SU-DHL-6 (cell line): ENCODE results near the gene CENPB.

Experiments
- H2AFZ ChIP-seq: fragments of 200-600 bp; sonication (generic); 2 replicates; pipeline ENCODE4 v1.6.1; 2014; ENCODE audit warnings: low read depth, mild to moderate bottlenecking, moderate library complexity, mixed read lengths, antibody characterized with exemption, low read length; ENCODE audit not compliant: severe bottlenecking
- H3F3A ChIP-seq: fragments of 200-600 bp; shearing (Covaris generic); 2 replicates; pipeline ENCODE4 v1.6.0; 2016; ENCODE audit warnings: antibody characterized with exemption, mild to moderate bottlenecking; ENCODE audit not compliant: insufficient read depth
- H3K27ac ChIP-seq: fragments of 200-600 bp; sonication (generic); 2 replicates; pipeline ENCODE4 v1.5.1; 2016; ENCODE audit warnings: low read depth, mild to moderate bottlenecking, low read length, moderate library complexity, mixed read lengths
- H3K27me3 ChIP-seq: fragments of 200-600 bp; sonication (generic), shearing (Covaris generic); 2 replicates; pipeline ENCODE4 v1.6.0; 2014; ENCODE audit warnings: mild to moderate bottlenecking, low read length
- H3K36me3 ChIP-seq: fragments of 200-600 bp; sonication (generic); 2 replicates; pipeline ENCODE4 v1.6.1; 2014; ENCODE audit warnings: mild to moderate bottlenecking, low read length, mixed read lengths
- H3K4me2 ChIP-seq: fragments of 300-600, 200-600 bp; shearing (Covaris generic), sonication (generic); 2 replicates; pipeline ENCODE4 v1.6.0; 2014; ENCODE audit warnings: low read length, low read depth, mild to moderate bottlenecking; ENCODE audit not compliant: poor library complexity, severe bottlenecking
- H3K4me3 ChIP-seq: fragments of 200-600 bp; sonication (generic); 2 replicates; pipeline ENCODE4 v1.5.1; 2014; ENCODE audit warnings: antibody characterized with exemption, low read length, mild to moderate bottlenecking, mixed read lengths; ENCODE audit not compliant: insufficient read depth, poor library complexity, severe bottlenecking
- H3K79me2 ChIP-seq: fragments of 200-600 bp; sonication (generic); 2 replicates; pipeline ENCODE4 v1.6.1; 2014; ENCODE audit warnings: mild to moderate bottlenecking, low read length, moderate library complexity; ENCODE audit not compliant: insufficient read depth
- H3K9ac ChIP-seq: fragments of 200-600 bp; sonication (generic); 2 replicates; pipeline ENCODE4 v1.7.0; 2014; ENCODE audit warnings: mild to moderate bottlenecking, low read length
- H3K9me2 ChIP-seq: fragments of 200-600 bp; sonication (generic); replicated peaks from 2 replicates; pipeline ENCODE4 v1.6.1; 2014; ENCODE audit warnings: low read length; ENCODE audit not compliant: insufficient read depth
- H3K9me3 ChIP-seq: fragments of 200-600 bp; sonication (generic); 2 replicates; pipeline ENCODE4 v1.6.1; 2014; ENCODE audit warnings: low read length, mixed read lengths; ENCODE audit not compliant: insufficient read depth
- H4K20me1 ChIP-seq: fragments of 200-600 bp; sonication (generic); 2 replicates; pipeline ENCODE4 v1.6.1; 2014; ENCODE audit warnings: low read depth, mild to moderate bottlenecking, antibody characterized with exemption, low read length, moderate library complexity, mixed read lengths
- CTCF ChIP-seq: fragments of 200-600 bp; sonication (generic); IDR thresholded peaks from one replicate; pipeline ENCODE4 v1.5.1; 2017; ENCODE audit warnings: antibody characterized with exemption, mild to moderate bottlenecking, low read length, moderate library complexity; ENCODE audit not compliant: insufficient read depth, poor library complexity, severe bottlenecking
- EZH2phosphoT487 ChIP-seq: fragments of 200-600 bp; sonication (generic), shearing (Covaris generic); conservative IDR thresholded peaks from 2 replicates; pipeline ENCODE4 v1.6.1; 2018; ENCODE audit warnings: mild to moderate bottlenecking, antibody characterized with exemption, low read length, moderate library complexity, mixed read lengths

CENPB gene

DNA sequence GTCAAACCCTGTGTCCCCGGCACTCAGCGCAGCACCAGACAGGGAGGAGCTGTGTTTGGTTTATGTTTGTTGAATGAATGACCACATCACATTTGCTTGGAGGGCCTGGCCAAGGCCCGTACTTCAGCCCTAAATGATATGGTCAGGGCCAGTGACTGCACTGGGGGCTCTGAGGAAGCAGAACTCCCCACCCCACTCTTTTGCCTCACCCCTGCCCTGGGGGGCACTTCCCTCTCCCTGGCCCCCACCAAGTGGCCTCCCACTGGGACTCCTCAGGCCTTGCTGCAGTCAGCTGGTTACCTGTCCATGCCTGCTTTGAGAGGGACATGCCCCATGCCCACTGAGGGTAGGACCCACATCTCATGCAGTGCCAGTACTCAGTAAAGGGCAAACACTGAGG lies 21.9 kb downstream of the CENPB start:
- peaks cover 48% of the 10 kb centered on the region for H3K79me2 ChIP-seq
- H3K9me3 ChIP-seq, result no peaks in the 10 kb centered on the region
- H2AFZ ChIP-seq, result no peak overlapping the region
- H3K9me2 ChIP-seq, result no peaks in the 10 kb centered on the region
- no peaks in the 10 kb centered on the region for H4K20me1 ChIP-seq
- TF ChIP-seq CTCF (no peak), EZH2phosphoT487 (no peak)
- no peaks in the 10 kb centered on the region for H3K36me3 ChIP-seq
- H3K27me3 ChIP-seq, result no peaks in the 10 kb centered on the region
- no peak overlapping the region for H3K4me3 ChIP-seq
- peaks cover 7% of the 10 kb centered on the region; the same call in 1 of the 2 replicates for H3F3A ChIP-seq
- H3K27ac ChIP-seq, result no peak overlapping the region
- no peak overlapping the region for H3K9ac ChIP-seq
- H3K4me2 ChIP-seq, result no peak overlapping the region

DNA sequence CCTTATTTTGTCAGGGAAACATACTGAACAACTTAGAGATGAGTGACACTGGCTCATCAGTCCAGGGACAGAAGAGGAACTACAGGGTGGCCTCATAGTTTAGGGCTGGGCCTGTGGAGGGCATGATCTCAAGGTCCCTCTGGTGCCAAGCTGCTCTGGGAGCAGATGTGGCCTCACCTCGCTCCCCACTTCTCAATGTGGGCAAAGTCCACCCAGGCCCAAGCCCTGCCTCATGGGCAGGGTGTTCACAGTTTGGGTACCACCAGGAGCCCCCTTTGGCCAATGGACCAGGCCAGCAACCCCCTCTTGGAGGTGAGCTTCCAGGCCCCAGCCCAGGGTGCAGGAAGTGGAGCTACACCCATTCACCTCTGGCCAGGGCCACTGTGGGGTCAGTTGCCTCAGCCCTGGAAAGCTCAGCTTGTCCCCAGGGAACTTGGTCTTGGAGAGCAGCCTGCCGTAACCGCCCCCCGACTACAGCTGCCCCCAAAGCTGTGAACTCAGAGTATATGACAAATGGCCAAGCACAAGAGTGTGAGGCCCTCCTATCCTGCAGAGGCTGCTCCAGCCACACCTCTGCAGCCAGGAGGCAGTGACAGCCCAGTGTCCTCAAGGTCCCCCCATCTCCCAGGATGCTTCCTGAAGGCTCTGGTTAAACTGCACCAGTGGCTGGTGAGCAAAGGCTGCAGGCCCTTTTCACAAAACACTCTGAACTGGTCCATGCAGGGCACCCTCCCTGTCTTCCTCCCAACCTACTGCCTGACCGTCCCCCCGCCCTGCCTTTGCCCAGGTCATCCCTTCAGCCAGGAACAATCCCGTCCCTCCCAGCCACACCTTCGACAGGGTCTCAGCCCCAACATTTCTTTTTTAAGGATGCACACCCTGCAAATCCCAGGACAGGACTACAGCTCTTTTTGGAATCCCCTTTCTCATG lies 22.6 kb downstream of the CENPB start:
- Histone ChIP-seq H3K4me2 (no peak overlapping the region), H3K9ac (no peak overlapping the region), H3K9me3 (no peaks in the 10 kb centered on the region), H4K20me1 (no peaks in the 10 kb centered on the region), H3K4me3 (no peak overlapping the region), H3K27ac (no peak overlapping the region), H3F3A (peaks cover 6% of the 10 kb centered on the region; the same call in 1 of the 2 replicates), H3K36me3 (no peaks in the 10 kb centered on the region), H3K79me2 (peaks cover 48% of the 10 kb centered on the region), H3K9me2 (no peaks in the 10 kb centered on the region), H3K27me3 (no peaks in the 10 kb centered on the region), H2AFZ (no peak overlapping the region)
- TF ChIP-seq EZH2phosphoT487 (no peak), CTCF (no peak)

GRCh38 chr20:3760655-3761348 lies 25.7 kb downstream of the CENPB start:
- no peak overlapping the region for H3K27ac ChIP-seq
- H3K9me2 ChIP-seq, result no peaks in the 10 kb centered on the region
- H3K36me3 ChIP-seq, result no peaks in the 10 kb centered on the region
- H3K9ac ChIP-seq, result no peak overlapping the region
- H3K4me3 ChIP-seq, result no peak overlapping the region
- H3K4me2 ChIP-seq, result no peak overlapping the region
- H3F3A ChIP-seq, result no peaks in the 10 kb centered on the region
- peaks cover 31% of the 10 kb centered on the region for H3K79me2 ChIP-seq
- H3K27me3 ChIP-seq, result no peaks in the 10 kb centered on the region
- TF ChIP-seq EZH2phosphoT487, result no peak
- no peak for TF ChIP-seq CTCF
- no peaks in the 10 kb centered on the region for H3K9me3 ChIP-seq
- H4K20me1 ChIP-seq, result no peaks in the 10 kb centered on the region
- H2AFZ ChIP-seq, result no peak overlapping the region
